Activated CD4-positive, alpha-beta T cell treated with anti-CD3 and anti-CD28 coated beads, Interleukin-2, Interleukin-6, amounts not matched to agents 100 ng/mL and 50 ng/mL, durations not matched to agents 16 hours and 8 hours (primary cell): ENCODE measurements around the gene IGSF3.
A peak's percentile ranks its signal among the peaks of the same experiment; 100 is the strongest.
"Not testable (repeated sequence)": the region's sequence is repeated elsewhere in the genome, so short reads cannot be mapped to it uniquely, and the experiment has no call there.

Source experiments
- DNase-seq: peaks from one replicate; pipeline ENCODE4 v3.0.0-alpha.2; 2020

The IGSF3 gene

DNA sequence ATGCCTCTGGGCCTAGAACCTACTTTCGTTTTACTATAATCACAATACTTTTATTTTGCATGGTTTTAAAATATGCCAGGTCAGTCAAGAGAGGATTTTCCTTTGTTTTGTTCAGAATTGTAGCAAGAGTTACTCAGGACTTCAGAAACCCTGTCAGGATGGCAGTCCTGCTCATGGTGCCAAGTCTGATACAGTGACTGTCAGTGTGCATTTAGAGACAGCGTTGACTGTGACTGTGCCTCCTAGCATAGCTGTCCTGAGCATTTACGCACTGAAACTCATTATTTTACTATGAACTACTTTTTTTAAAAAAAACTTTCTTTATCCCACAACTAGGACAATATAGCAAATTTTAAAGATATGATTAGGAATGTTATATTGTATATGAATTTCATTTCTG is 73.6 kb downstream of the IGSF3 start:
- not testable (repeated sequence) for DNase-seq

DNA sequence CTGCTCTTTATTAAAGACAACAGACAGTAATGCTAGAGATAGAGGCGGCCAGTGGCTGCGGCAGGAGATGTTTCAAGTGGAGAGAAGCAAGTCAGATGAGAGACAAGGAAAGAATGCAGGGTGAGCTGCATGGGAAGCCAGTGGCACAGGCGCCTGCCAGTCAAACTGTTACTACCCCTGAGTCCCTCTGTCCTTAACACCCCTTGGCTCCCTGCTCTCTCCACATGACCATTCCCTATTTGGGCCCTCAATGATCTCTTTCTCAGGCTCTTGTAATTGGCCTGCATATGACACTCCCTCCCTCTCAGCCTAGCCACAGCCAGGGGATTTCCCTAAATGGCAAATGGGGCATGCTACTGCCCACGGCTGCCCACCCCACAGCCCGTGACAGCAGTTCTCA is 74.1 kb downstream of the IGSF3 start:
- not testable (repeated sequence) for DNase-seq

DNA sequence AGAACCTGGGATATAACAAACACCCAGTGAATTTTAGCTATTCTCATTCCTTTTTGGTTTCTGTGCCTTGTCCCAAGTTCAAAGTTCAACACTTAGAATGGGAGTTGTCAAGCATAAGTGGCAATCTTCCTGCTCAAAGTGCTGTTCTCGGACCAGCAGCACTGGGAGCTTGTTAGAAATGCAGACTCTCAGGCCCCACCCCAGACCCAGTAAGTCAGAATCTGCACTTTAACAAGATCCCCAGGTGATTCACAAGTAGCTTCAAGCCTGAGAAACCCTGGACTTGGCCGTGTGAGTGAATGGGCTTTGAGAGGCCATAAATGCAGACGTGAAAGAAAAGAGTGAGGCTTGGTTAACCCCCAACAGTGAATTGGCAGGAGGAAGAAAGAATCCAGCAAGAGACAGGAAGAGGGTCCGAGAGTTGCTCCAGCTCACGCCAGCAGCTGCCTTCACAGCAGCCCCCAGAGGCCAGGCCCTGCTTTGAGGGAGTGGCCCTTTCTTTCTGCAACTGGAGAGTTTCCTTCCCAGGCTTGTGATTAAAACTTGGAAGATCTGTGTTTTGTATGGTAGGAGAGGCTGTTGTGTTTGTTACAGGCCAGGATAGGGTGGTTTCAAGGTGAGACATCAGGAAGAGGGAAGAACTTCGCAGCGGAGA is 75.5 kb downstream of the IGSF3 start:
- DNase-seq, result not testable (repeated sequence)

DNA sequence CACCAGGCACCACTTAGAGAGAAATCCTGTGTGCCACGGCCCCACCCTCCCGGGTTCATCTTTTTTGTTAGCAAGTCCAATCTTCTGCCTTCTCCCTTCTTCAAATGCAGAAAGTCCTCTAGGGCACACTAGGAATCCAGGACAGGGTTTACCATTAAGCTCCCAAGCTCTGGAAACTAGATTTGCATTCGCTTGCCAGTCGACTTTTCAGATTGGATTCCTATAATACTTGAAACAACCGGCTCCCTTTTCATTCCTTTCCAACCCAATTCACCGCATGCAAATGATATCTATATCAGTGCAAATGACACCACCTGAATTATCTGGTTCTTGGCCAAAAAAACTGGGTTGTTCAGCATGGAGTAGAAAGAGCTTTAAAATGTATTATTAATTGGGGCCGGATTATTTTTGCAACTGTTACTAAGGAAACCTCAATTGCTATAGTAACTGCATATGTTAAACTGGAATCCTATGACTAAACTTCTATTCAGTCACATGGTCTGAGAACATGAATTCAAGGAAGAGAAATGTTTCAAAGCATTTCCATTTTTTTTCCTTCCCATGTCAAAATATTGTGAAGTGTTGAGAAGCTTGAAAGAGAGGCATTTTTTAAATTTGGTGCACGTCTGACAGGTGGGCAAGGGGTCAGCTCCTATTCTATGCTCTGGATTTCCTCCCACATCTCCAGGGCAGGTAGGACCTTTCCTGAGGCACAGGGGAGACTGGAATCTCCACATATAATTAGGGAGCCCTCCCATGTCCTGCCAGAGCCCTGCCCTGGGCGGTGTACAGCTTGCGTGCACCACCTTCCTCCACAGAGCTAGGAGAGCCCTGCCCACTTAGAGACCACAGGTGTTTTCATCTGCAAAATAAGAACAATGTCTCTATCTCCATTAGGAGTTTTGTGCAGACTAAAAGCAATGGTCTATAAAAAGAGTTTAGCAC is 76.3 kb downstream of the IGSF3 start:
- not testable (repeated sequence) for DNase-seq

DNA sequence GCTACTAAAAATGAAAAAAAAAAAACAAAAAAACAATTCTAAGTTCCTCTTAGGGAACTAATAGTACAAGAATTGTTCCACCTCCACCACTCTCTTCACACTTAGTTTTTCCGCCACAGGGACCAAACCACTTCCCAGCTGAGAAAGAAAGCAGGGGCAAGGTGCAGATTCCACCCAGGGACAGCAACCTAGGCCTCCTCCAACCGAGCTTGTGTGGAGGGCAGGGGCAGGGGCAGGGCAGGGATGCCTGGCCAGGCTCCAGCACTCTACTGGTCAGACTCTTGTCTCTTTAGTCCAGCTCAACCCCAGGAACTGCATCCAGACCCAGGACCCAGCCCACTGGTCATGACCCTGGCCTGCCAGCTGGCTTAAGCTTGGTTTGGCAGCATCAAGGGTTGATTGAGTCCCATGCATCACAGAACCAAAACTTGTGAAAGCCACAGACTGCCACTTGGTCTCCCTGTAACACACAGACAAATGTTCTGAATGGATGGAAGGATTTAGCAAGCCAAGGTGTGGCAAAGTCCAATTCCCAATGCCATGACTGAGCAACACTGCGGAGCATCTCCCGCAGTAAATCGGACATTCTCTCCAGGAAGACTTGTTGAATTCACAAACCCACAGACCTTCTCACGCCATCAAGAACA is 77.1 kb downstream of the IGSF3 start:
- not testable (repeated sequence) for DNase-seq

DNA sequence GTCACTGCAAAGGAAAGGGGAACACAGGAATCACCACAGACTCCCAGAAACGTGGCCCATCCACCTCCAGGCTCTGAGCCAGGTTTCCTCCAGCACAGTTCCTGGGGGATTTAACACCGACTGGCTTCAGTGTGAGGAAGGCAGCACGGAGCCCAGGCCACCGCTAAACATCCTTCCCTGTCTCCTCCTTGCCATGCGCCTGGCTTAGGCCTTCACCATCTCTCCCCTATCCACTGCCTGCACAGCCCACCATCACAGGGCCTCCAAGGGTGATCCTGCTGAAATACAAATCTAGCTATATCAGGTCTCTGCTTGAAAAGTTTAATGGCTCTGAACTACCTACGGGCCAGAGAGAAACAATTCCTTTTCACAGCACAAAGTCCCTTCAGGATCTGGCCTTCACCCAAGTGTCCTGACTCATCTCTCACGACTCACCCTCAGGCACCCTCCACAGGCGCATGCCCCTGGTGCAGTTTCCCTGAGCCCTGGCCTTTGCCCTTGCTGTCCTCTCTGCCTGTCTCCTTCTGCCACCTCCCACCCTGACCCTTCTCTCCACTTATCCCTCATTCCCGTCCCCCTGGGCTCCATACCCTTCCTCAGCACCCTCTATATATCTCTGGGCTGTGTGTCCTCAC is 78.3 kb downstream of the IGSF3 start:
- DNase-seq, result not testable (repeated sequence)

DNA sequence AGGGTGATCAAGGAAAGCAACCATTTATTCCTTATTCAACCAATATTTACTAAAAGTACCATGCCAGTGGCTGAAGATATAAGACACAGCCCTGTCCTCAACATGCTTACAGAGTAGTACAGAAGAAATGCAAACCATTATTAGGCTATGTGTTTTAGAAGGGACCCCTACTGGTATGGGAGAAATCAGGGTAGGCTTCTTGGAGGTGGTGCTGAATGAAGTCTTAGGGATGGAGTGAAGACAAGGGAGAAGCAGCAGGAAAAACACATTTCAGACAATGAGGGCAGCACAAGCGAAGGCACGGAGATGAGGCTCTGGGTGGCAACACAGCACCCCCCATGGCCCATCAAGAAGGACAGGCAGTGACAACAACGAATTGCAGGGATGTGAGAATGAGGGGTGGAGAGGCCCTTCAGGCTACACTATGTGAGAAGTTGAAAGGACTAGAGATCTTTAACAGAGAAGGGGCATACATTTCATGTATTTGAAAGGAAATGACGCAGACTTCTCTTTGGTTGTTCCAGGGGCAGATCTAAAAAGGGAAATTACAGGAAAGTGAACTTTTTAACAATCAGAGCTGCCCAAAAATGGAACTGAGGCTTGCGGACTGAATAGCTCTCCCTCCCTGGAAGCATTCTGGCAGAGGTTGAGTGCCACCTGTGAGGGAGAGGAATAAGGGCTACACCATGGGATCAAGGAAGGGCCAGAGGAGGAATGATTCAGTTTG is 79.9 kb downstream of the IGSF3 start:
- DNase-seq, result no peak

DNA sequence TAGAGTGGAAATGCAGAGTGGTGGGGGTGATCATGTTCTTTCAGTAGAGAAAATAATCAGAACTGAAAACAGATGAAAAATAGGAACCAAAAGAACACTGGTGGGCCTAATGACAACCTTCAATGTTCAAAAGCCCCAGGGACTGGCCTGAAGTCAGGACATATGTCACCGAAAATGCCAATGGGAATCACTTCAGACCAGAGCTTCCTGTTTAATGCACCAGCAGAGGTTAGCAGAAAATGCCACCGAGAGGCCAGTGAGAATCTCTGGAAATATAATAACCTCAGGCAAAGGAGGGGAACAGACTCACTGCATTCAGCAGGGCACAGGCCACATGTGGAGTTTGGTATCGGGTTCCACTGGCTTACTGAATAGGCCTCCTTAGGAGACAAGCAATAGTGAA is 80.8 kb downstream of the IGSF3 start:
- DNase-seq, result no peak

DNA sequence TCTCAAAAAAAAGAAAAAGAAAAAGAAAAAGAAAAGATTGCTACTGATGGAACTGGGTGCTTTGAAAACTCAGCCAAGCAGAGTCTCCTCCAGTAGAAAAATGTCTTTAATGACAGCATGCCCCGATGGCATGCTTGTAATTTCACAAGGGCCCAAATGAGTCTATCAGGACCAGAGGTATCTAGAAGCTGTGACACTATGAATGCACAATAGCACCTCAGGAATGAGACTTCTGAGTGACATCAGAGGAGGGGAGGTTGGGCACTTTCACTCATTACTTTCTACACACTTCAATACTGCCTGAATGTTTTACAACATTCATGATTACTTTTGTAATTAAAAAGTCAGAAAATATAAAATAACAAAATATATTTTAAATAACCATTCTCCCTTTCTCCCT is 81.6 kb downstream of the IGSF3 start:
- DNase-seq, result no peak

DNA sequence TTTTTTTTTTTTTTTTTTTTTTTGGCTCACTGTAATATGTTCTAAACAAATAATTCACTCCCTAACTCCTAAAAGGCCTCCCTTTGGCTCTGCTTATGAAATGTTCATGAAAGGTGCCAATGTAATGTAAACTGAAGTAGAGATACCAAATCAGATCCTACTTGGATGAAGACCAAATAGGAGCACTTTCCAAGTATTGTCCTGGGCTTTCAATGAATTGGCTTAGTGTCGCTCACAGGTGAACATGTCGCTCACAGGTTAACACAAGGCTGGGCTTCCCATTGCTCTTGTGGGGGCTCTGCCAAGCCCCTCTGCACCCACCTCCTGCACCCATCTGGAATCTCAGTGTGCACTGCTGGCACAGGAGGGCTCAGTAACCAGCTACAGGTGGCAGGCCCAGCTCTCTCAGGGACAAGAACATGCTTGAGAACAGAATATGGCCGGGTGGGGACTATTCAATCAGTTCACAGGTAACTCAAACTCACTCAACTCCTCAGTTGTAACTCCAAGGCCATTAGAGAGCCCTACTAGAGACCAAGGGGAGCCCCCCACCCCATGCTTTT is 86.1 kb downstream of the IGSF3 start:
- DNase-seq, result no peak

DNA sequence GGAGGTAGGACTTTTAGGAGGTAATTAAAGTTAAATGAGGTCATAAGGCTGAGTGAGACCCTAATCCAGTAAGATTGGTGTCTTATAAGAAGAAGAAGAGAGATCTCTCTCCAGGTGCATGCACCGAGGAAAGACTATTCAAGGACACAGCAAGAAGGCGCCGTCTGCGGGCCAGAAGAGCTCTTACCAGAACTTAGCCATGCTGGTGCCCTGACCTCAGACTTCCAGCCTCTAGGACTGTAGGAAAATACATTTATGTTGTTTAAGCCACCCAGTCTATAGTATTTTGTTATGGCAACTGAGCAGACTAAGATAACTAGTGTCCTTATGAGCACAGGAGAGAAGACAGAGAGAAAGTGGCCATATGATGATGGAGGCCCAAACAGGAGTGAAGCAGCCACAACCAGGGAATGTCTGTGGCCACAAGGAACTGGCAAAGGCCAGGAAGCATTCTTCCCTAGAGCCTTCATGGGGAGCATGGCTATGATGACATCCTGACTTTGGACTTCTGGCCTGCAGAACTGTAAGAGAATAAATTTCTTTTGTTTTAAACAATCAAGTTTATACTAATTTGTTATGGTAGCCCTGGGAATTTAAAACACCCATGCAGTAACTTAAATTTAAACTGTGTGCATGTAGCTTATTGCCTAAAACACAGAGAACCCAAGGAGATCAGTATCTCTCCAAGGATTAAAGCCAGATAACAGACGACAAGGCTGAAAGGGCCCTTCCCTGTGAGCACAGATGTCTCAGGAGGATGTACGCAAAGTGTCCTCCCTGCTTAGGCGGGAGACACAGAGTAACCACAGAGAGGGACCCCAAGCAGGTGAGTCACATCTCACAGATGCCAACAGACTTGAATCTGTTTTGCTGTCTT is 86.8 kb downstream of the IGSF3 start:
- no peak for DNase-seq

DNA sequence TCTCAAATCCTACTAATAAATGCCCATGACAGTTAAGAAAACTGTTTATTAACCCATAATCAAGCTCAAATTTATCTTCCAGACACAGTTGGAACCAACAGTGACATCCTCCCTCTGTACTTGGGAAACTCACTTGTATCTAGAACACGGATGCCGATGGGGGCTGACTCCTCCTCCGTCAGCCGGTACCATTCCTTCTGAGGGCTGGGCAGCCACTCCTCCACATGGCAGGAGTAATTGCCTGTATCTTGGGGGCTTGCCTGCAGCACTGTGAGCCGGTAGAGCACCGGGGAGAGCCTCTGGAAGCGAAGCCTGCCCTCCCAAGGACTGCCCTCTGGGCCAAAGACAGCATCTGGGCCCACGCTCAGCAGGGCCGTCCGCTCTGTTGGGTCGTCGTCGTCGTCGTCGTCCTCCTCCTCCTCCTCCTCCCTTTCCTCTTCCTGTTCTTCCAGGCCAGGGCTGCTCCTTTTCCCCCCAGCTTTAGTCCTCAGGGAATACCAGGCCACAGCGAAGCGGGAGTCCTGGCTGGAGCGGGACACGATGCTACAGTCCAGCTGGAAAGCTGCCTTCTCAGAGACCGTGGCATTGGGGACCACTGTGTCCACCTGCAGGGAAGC is 88.2 kb downstream of the IGSF3 start:
- no peak for DNase-seq

DNA sequence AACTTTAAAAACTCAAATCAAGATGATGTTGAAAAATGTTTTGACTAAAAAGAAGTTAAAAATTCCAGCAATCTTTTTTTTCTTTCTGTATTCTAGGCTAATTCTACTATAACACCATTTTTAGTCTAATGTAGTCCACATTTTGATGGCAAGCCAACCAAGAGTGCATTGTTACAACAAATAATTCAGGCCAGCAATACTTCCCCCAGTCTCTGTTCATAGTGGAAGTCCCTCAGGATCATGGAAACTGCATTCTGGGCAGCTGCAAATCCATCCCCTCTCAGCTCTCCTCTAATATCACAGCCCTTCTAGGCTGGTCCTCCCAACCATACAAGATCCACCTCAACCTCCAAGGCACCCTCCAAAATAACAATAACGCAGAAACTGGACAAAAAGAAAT is 89.0 kb downstream of the IGSF3 start:
- DNase-seq, result no peak

DNA sequence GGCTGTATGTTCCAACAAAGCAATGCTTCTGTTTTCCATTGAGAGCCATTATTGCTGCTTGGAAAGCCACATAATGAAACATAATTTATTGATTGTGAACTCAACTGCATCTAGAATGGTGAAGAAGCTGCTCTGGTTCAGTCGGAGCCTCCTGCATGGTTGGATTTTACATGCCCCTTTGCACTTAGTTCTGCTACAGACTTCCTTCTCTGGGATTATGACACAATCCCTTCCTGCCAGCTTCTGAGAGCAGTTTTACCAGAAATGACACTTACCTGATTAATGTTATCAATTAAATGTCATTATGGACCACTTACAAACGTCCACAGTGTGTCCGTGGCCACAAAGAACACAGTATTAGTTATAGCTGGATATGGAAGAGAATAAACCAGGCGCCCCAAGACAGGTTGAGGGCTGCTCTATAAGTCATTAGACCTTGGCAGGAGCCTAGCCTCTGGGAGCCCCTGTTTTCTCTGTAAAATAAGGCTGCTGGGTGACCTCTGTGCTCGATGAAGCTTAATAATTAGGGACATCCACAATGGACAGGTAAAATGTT is 89.7 kb downstream of the IGSF3 start:
- DNase-seq, result no peak

DNA sequence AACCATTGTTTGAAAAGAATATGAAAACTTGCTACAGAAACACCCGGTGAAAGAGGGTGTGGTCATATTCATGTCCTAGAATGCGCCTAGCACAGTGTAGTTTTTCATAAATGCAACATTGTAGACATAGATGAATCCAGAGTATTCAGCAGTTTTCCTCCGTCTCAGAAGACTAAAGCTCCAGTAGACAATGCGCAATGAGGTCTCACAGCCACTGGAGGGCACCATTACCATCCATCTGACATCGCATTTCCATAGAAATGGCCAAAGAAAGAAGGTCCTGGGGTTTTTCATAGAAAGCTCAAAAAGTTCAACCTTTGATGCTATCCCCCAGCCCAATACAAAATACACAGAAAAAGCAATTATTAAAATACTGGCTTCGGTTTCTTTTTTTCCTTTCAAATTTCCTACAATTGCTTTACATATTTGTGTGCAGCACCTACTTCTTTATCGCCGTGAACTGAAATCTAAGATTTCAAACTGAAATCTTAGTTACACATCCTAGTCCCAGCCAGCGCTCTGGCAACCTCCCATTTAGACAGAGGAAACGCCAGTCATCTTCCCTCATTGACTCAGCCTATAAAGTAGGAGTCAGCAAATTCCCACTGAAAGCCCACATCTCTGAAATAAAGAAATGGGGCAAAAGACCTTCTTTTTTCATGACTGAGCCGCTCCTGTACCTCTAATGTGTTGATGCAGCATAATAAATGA is 92.8 kb downstream of the IGSF3 start:
- peak; percentile 75 for DNase-seq

DNA sequence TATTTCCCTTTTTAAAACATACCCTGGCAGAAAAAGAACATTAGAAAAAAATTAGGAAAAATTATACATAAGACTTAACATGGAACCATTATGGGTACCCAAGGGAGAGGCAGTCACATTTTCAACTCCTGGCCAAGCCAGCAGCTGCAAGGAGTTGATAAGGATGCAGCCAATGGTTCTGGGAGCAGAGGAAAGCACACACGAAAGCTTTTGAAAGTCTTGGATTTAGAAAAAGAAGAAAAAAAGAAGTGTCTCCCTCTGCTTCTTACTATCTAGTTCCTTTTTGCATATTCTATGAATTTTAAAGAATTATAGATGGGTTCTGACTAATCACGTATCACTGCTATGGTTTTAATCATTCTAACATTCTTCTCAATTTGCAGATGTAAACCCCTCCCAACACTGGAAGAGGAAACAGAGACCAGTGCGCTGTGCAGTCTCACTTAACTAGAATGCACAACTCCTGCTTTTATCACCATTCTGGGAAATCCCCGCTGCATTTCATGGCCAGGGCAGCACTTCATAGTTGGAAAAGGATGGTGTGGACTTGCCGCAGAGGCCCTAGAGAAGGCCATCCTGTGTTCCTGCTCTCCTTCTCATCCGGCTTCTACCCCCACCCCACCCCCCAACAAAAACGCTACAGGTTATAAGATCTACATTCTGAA is 94.0 kb downstream of the IGSF3 start:
- no peak for DNase-seq

DNA sequence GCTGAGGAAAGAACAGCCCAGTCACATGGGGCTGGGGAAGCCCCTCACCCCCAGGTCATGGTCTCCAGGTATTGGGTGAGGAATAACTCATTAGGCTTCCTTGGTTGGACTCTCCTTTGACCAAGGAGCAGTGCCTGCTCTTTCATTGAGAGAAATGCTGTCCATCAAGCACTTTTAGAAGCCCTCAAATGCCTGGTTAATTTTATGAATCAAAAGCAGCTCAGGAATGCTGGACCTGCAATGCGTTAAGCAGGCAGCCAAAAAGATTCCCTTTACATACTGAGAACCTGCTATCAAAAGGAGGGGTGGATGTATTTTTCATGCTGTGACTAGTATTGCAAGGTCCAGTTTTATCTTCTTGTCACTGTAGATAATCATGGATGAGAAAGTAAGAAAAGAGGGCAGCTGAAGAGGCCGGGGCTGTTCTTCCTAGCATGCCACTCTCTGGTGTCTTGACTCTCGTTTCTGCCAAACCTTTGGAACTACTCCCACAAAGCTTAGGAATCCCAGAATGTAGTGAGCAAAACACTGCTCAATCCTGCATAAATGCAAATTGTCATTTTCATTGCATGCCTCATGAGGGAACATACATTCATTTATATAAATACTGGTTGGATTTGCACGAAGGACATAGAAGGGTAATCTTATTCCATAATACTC is 94.6 kb downstream of the IGSF3 start:
- DNase-seq, result no peak

DNA sequence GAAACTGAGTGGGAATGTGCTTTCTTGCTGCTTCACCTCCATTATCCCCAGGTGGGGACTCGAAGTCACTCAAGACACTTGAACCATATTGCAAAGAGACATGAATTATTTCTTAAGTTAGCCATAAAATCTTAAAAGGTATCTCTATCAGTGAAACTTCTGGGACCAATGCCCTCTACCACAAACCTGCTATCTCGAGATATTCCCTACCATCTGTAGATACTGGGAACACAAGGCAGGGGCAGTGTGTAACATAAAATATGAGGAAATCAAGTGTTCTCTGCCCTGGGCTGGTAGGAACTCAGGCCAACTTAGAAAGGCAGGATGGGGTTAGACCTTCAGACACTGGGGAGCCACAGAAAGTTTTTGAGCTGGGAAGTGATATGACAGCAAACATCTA is 95.4 kb downstream of the IGSF3 start:
- DNase-seq, result no peak
